IMR-90 (cell line): ENCODE measurements around the gene FATE1. TPM values are rescaled to one million over a fixed set of nuclear protein-coding genes. Genes with fewer than 3 reads are reported as not detected.

Experiments
- ATAC-seq: fragments of 200-7000 bp; cut with Tn5 transposase; 2 replicates; pipeline ENCODE4 v1.9.1; 2020; ENCODE audit warnings: low read depth, mild to moderate bottlenecking, moderate library complexity
- BruUV-seq: library from RNA; stranded (reverse); fragments of 400-500 nt; replicated peaks from 2 replicates; lab custom pipeline; 2021; lab: Mats Ljungman, UMichigan
- CTCF ChIA-PET: fragments of 300-600 bp; formaldehyde crosslinking; extraction: SDS; loops from one replicate; lab custom pipeline; 2021; ENCODE audit warnings: antibody characterized with exemption; lab: Yijun Ruan, JAX
- POLR2A ChIA-PET: fragments of 300-600 bp; sonication (Branson Sonifier 250); formaldehyde crosslinking; loops from one replicate; lab custom pipeline; 2022; ENCODE audit warnings: antibody characterized with exemption; ENCODE audit not compliant: unreplicated experiment; lab: Charles Lee
- DNase-seq: peaks from one replicate; pipeline ENCODE4 v3.0.0; 2013
- H2AFZ ChIP-seq: replicated peaks from 2 replicates; pipeline ENCODE3; 2013; ENCODE audit warnings: low read length, mild to moderate bottlenecking; ENCODE audit not compliant: poor library complexity
- H2AK5ac ChIP-seq: 2 replicates; pipeline ENCODE4 v1.6.1; 2013; ENCODE audit warnings: low read depth, low read length, inconsistent platforms
- H2AK9ac ChIP-seq: replicated peaks from 2 replicates; pipeline ENCODE3; 2013; ENCODE audit warnings: mild to moderate bottlenecking, low read depth, low read length, moderate library complexity; ENCODE audit not compliant: poor library complexity
- H2BK120ac ChIP-seq: 2 replicates; pipeline ENCODE4 v1.6.1; 2013; ENCODE audit warnings: low read depth, low read length, inconsistent platforms
- H2BK15ac ChIP-seq: 3 replicates; pipeline ENCODE4 v1.6.1; 2013; ENCODE audit warnings: low read depth, low read length, inconsistent platforms
- H2BK20ac ChIP-seq: 2 replicates; pipeline ENCODE4 v1.6.1; 2013; ENCODE audit warnings: low read depth, mild to moderate bottlenecking, inconsistent platforms, low read length, moderate library complexity
- H2BK5ac ChIP-seq: 2 replicates; pipeline ENCODE4 v1.6.1; 2013; ENCODE audit warnings: mild to moderate bottlenecking, low read depth, low read length, inconsistent platforms; ENCODE audit not compliant: poor library complexity, severe bottlenecking
- H3K14ac ChIP-seq: replicated peaks from 2 replicates; pipeline ENCODE4 v1.6.1; 2013; ENCODE audit warnings: low read depth, low read length, inconsistent platforms
- H3K18ac ChIP-seq: 2 replicates; pipeline ENCODE4 v1.6.1; 2013; ENCODE audit warnings: low read depth, low read length, control low read depth
- H3K23ac ChIP-seq: 2 replicates; pipeline ENCODE4 v1.6.1; 2013; ENCODE audit warnings: low read depth, low read length, inconsistent platforms
- H3K27ac ChIP-seq: 2 replicates; pipeline ENCODE4 v1.5.1; 2013; ENCODE audit warnings: mild to moderate bottlenecking, control low read depth, low read length; ENCODE audit not compliant: insufficient read depth
- H3K27me3 ChIP-seq: 2 replicates; pipeline ENCODE4 v1.6.1; 2013; ENCODE audit warnings: low read length; ENCODE audit not compliant: control insufficient read depth, insufficient read depth
- H3K36me3 ChIP-seq: 2 replicates; pipeline ENCODE4 v1.6.1; 2013; ENCODE audit warnings: low read length, mixed read lengths; ENCODE audit not compliant: control insufficient read depth, insufficient read depth
- H3K4ac ChIP-seq: 2 replicates; pipeline ENCODE4 v1.6.1; 2013; ENCODE audit warnings: low read depth, low read length, inconsistent platforms
- H3K4me1 ChIP-seq: 2 replicates; pipeline ENCODE4 v1.6.1; 2013; ENCODE audit warnings: low read length, mixed read lengths; ENCODE audit not compliant: control insufficient read depth, insufficient read depth
- H3K4me2 ChIP-seq: 2 replicates; pipeline ENCODE4 v1.6.1; 2013; ENCODE audit warnings: low read depth, mild to moderate bottlenecking, control low read depth, low read length, moderate library complexity
- H3K4me3 ChIP-seq: 2 replicates; pipeline ENCODE4 v1.5.1; 2013; ENCODE audit warnings: low read depth, mild to moderate bottlenecking, control low read depth, low read length, moderate library complexity; ENCODE audit not compliant: insufficient read depth
- H3K56ac ChIP-seq: 2 replicates; pipeline ENCODE4 v1.6.1; 2013; ENCODE audit warnings: low read length, inconsistent platforms; ENCODE audit not compliant: insufficient read depth; ENCODE audit errors: extremely low read depth
- H3K79me1 ChIP-seq, 2 experiments: 2 replicates each; pipeline ENCODE4 v1.6.1; 2013; ENCODE audit warnings: low read length in 2 of 2, inconsistent platforms in 1 of 2, low read depth in 1 of 2
- H3K9ac ChIP-seq: 2 replicates; pipeline ENCODE4 v1.6.1; 2013; ENCODE audit warnings: low read depth, low read length, control low read depth
- H3K9me1 ChIP-seq: 2 replicates; pipeline ENCODE4 v1.6.1; 2013; ENCODE audit warnings: low read length, inconsistent platforms; ENCODE audit not compliant: insufficient read depth
- H3K9me3 ChIP-seq: 2 replicates; pipeline ENCODE4 v1.6.1; 2013; ENCODE audit warnings: low read length; ENCODE audit not compliant: control insufficient read depth, insufficient read depth
- H4K20me1 ChIP-seq: 2 replicates; pipeline ENCODE4 v1.6.1; 2013; ENCODE audit warnings: low read length, inconsistent platforms; ENCODE audit not compliant: insufficient read depth
- H4K5ac ChIP-seq: 2 replicates; pipeline ENCODE4 v1.6.1; 2013; ENCODE audit warnings: mild to moderate bottlenecking, low read depth, low read length, control low read depth
- H4K8ac ChIP-seq, 2 experiments: 2 replicates each; pipeline ENCODE4 v1.6.1; 2013; ENCODE audit warnings: low read depth in 2 of 2, low read length in 2 of 2, control low read depth in 1 of 2, inconsistent platforms in 1 of 2
- H4K91ac ChIP-seq: 2 replicates; pipeline ENCODE4 v1.6.1; 2013; ENCODE audit warnings: low read depth, low read length, inconsistent platforms; ENCODE audit not compliant: insufficient read depth
- BHLHE40 ChIP-seq: fragments of 150-350 bp; IDR thresholded peaks from 2 replicates; pipeline ENCODE4 v1.6.1; 2016; ENCODE audit warnings: mild to moderate bottlenecking, low read depth, low read length
- CEBPB ChIP-seq: IDR thresholded peaks from 2 replicates; pipeline ENCODE4 v1.6.1; 2012; ENCODE audit warnings: low read depth, low read length, improper control_type of control experiment
- CHD1 ChIP-seq: IDR thresholded peaks from 2 replicates; pipeline ENCODE4 v1.6.1; 2012; ENCODE audit warnings: low read depth, low read length, improper control_type of control experiment
- CTCF ChIP-seq: conservative IDR thresholded peaks from 2 replicates; pipeline ENCODE4 v1.5.1; 2012; ENCODE audit warnings: mild to moderate bottlenecking, low read depth, low read length, improper control_type of control experiment
- ELK1 ChIP-seq: fragments of 150-350 bp; IDR thresholded peaks from 2 replicates; pipeline ENCODE4 v1.6.1; 2016; ENCODE audit warnings: low read depth, mild to moderate bottlenecking, low read length, moderate library complexity, borderline replicate concordance
- FOS ChIP-seq: fragments of 150-350 bp; IDR thresholded peaks from 2 replicates; pipeline ENCODE4 v1.6.1; 2016; ENCODE audit warnings: low read depth, low read length
- MAFK ChIP-seq: IDR thresholded peaks from 2 replicates; pipeline ENCODE4 v1.6.1; 2012; ENCODE audit warnings: low read depth, low read length, improper control_type of control experiment
- MAZ ChIP-seq: IDR thresholded peaks from 2 replicates; pipeline ENCODE4 v1.6.1; 2012; ENCODE audit warnings: low read depth, mild to moderate bottlenecking, low read length, improper control_type of control experiment, moderate library complexity, borderline replicate concordance
- MXI1 ChIP-seq: IDR thresholded peaks from 2 replicates; pipeline ENCODE4 v1.6.1; 2012; ENCODE audit warnings: low read depth, mild to moderate bottlenecking, low read length, moderate library complexity, borderline replicate concordance
- NFE2L2 ChIP-seq: fragments of 150-350 bp; IDR thresholded peaks from 2 replicates; pipeline ENCODE4 v1.6.1; 2016; ENCODE audit warnings: low read depth, mild to moderate bottlenecking, low read length
- POLR2A ChIP-seq: IDR thresholded peaks from 2 replicates; pipeline ENCODE4 v1.6.1; 2012; ENCODE audit warnings: mild to moderate bottlenecking, low read depth, low read length
- RAD21 ChIP-seq: IDR thresholded peaks from 2 replicates; pipeline ENCODE4 v1.6.1; 2012; ENCODE audit warnings: low read length, improper control_type of control experiment
- RCOR1 ChIP-seq: IDR thresholded peaks from 2 replicates; pipeline ENCODE4 v1.6.1; 2012; ENCODE audit warnings: mild to moderate bottlenecking, low read length, improper control_type of control experiment; ENCODE audit not compliant: insufficient replicate concordance
- RFX5 ChIP-seq: IDR thresholded peaks from 2 replicates; pipeline ENCODE4 v1.8.0; 2012; ENCODE audit warnings: low read depth, mild to moderate bottlenecking, low read length, moderate library complexity
- SMC3 ChIP-seq: fragments of 150-350 bp; IDR thresholded peaks from 2 replicates; pipeline ENCODE4 v1.6.1; 2016; ENCODE audit warnings: low read depth, mild to moderate bottlenecking, antibody characterized with exemption, low read length, moderate library complexity
- USF2 ChIP-seq: fragments of 150-350 bp; IDR thresholded peaks from 2 replicates; pipeline ENCODE4 v1.6.1; 2017; ENCODE audit warnings: mild to moderate bottlenecking, antibody characterized with exemption, low read length, low read depth
- WGBS, 2 experiments: methylation state at CpG; one replicate each; pipeline versions ENCODE4 v1.1.5 to v1.1.7; 2013; ENCODE audit warnings: missing lambda C conversion rate in 2 of 2; ENCODE audit not compliant: insufficient read length in 1 of 2; ENCODE audit errors: extremely low coverage in 2 of 2; 5-methylcytosine and 5-hydroxymethylcytosine counted together
- dilution Hi-C: fragments of 300-500 bp; cut with HindIII; formaldehyde crosslinking; loops from one replicate; pipeline ENCODE4 v1.14.3; 2018; ENCODE audit warnings: low sequenced_read_pairs; ENCODE audit not compliant: unreplicated experiment
- in situ Hi-C: fragments of 300-500 bp; cut with MboI; formaldehyde crosslinking; loops from 3 replicates; pipeline ENCODE4 v1.14.3; 2019; ENCODE audit warnings: low sequenced_read_pairs, inconsistent platforms, mixed read lengths
- intact Hi-C: fragments of 100-400 bp; cut with micrococcal nuclease; formaldehyde crosslinking; loops from 2 replicates; pipeline ENCODE4 v1.10.0; 2022
- polyA plus RNA-seq, 3 experiments: library from polyadenylated mRNA; depleted of rRNA; stranded (reverse); fragments of >200 nt; gene quantifications; 2 replicates each; pipeline ENCODE4 v1.2.3, GENCODE V29; 2012; ENCODE audit warnings: low replicate concordance in 1 of 3
- total RNA-seq: library from RNA; depleted of rRNA; stranded (reverse); fragments of >200 nt; gene quantifications from 2 replicates; pipeline ENCODE4 v1.2.3, GENCODE V29; 2012

Gene FATE1
- total and polyA plus RNA-seq, 2 of the 4 experiments (the other 2 are of a cell fraction) = not detected

GRCh38 chrX:151698485-151698884 lies 17.4 kb upstream of the FATE1 start:
- POLR2A ChIA-PET = no interaction called here
- Histone ChIP-seq H3K79me1 (no peaks in the 10 kb centered on the region), H4K91ac (no peak overlapping the region), H3K4me2 (no peak overlapping the region), H3K9me1 (no peaks in the 10 kb centered on the region), H3K56ac (no peak overlapping the region), H2BK20ac (no peak overlapping the region), H3K4me3 (no peak overlapping the region), H2AK5ac (no peak overlapping the region), H3K9me3 (peaks cover 16% of the 10 kb centered on the region; the same call in 1 of the 2 replicates), H4K5ac (no peak overlapping the region), H4K8ac (no peak overlapping the region), H2BK120ac (no peak overlapping the region), H3K18ac (no peak overlapping the region), H3K27me3 (no peaks in the 10 kb centered on the region), H2AFZ (no peak overlapping the region), H4K20me1 (no peaks in the 10 kb centered on the region), H3K9ac (no peak overlapping the region), H3K4me1 (no peaks in the 10 kb centered on the region), H3K36me3 (no peaks in the 10 kb centered on the region), H3K27ac (no peak overlapping the region), H2AK9ac (no peak overlapping the region), H2BK5ac (no peak overlapping the region), H3K4ac (no peak overlapping the region), H3K23ac (no peak overlapping the region), H2BK15ac (no peak overlapping the region), H3K14ac (no peak overlapping the region)
- CTCF ChIA-PET = no interaction called here
- intact Hi-C loops = no loop called here
- TF ChIP-seq CHD1 (no peak), SMC3 (no peak), CTCF (no peak), MAFK (no peak), POLR2A (no peak), FOS (no peak), MXI1 (no peak), RCOR1 (no peak), CEBPB (no peak), USF2 (no peak), MAZ (no peak), RFX5 (no peak), NFE2L2 (no peak), ELK1 (no peak), BHLHE40 (no peak), RAD21 (no peak)
- WGBS, 2 experiments = 26% methylated on average over 4 of the region's 6 CpGs; no CpG with 5 or more reads in 1 of the 2 experiments
- ATAC-seq (no peak), DNase-seq (no peak)
- dilution Hi-C loops = no loop called here
- BruUV-seq = no TSS peak
- in situ Hi-C loops = loop anchor here (25.0 kb wide), 1 partner anchor 536 kb away; no protein-coding TSS in a partner anchor
